Epithelial cell of proximal tubule (primary cell): ENCODE measurements around the gene ASB18. TPM values are rescaled to one million over a fixed set of nuclear protein-coding genes. Genes with fewer than 3 reads are reported as not detected.

Source experiments
- DNase-seq: peaks from one replicate; pipeline ENCODE4 v3.0.0-alpha.2; 2011; ENCODE audit warnings: low read depth
- H3K4me3 ChIP-seq: 2 replicates; pipeline ENCODE4 v1.5.1; 2011; ENCODE audit warnings: low read depth, mild to moderate bottlenecking, low read length
- CTCF ChIP-seq: conservative IDR thresholded peaks from 2 replicates; pipeline ENCODE4 v1.5.1; 2012; ENCODE audit warnings: low read depth, mild to moderate bottlenecking, low read length
- total RNA-seq: library from RNA; depleted of rRNA; stranded (reverse); fragments of >200 nt; gene quantifications from 2 replicates; pipeline ENCODE4 v1.2.3, GENCODE V29; 2015

Gene ASB18
- total RNA-seq, 1 donor from 2014 or later, result not detected

- no peak overlapping the region for H3K4me3 ChIP-seq
- TF ChIP-seq CTCF, result no peak
- DNase-seq, result no peak
Measured at GRCh38 chr2:236209996-236210395, 54.2 kb downstream of the ASB18 start.

- DNase-seq, result no peak
- H3K4me3 ChIP-seq, result no peak overlapping the region
- TF ChIP-seq CTCF, result no peak
Measured at GRCh38 chr2:236209535-236209934, 54.7 kb downstream of the ASB18 start.

- TF ChIP-seq CTCF, result no peak
- no peak overlapping the region for H3K4me3 ChIP-seq
- DNase-seq, result no peak
Measured at GRCh38 chr2:236208019-236208926, 55.9 kb downstream of the ASB18 start.

- no peak for DNase-seq
- H3K4me3 ChIP-seq, result no peak overlapping the region
- no peak for TF ChIP-seq CTCF
Measured at GRCh38 chr2:236207472-236207871, 56.7 kb downstream of the ASB18 start.

GRCh38 chr2:236205867-236206645, 58.1 kb downstream of the ASB18 start:
- TF ChIP-seq CTCF, result no peak
- no peak for DNase-seq
- H3K4me3 ChIP-seq, result no peak overlapping the region

GRCh38 chr2:236204953-236205352, 59.3 kb downstream of the ASB18 start:
- no peak for TF ChIP-seq CTCF
- no peak overlapping the region for H3K4me3 ChIP-seq
- DNase-seq, result no peak
